DOHH2 (cell line): ENCODE measurements around the gene CYP26B1.

Experiments
- EZH2phosphoT487 ChIP-seq: fragments of 200-600 bp; sonication (generic); IDR thresholded peaks from 2 replicates; pipeline ENCODE4 v1.6.1; 2017; ENCODE audit warnings: borderline replicate concordance, mild to moderate bottlenecking, antibody characterized with exemption, low read length, moderate library complexity, mixed read lengths
- TF ChIP-seq, protein P1 (sequence below): fragments of 200-600 bp; sonication (generic); IDR thresholded peaks from one replicate; pipeline ENCODE4 v1.5.1; 2014; ENCODE audit warnings: antibody characterized with exemption, mild to moderate bottlenecking, low read depth, low read length; ENCODE audit not compliant: poor library complexity, severe bottlenecking

DNA sequence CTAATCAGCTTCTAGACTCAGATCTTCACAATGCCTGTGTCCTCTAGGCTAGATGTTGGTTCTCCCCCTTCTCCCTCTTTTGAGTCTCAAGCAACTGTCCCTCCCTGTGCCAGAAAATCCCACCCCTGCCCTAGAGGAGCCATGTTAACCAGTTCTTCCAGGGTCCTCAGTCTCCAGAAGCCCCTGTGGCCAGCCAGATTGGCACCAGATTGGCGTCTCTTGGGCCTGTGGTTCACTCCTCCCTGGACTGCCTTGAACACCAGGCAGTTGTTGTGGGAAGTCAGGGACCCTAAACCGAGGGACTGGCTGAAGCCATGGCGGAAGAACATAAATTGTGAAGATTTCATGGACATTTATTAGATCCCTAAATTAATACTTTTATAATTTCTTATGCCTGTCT, 36.6 kb downstream of the CYP26B1 start:
- TF ChIP-seq, protein P1, sequence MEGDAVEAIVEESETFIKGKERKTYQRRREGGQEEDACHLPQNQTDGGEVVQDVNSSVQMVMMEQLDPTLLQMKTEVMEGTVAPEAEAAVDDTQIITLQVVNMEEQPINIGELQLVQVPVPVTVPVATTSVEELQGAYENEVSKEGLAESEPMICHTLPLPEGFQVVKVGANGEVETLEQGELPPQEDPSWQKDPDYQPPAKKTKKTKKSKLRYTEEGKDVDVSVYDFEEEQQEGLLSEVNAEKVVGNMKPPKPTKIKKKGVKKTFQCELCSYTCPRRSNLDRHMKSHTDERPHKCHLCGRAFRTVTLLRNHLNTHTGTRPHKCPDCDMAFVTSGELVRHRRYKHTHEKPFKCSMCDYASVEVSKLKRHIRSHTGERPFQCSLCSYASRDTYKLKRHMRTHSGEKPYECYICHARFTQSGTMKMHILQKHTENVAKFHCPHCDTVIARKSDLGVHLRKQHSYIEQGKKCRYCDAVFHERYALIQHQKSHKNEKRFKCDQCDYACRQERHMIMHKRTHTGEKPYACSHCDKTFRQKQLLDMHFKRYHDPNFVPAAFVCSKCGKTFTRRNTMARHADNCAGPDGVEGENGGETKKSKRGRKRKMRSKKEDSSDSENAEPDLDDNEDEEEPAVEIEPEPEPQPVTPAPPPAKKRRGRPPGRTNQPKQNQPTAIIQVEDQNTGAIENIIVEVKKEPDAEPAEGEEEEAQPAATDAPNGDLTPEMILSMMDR, result no peak
- TF ChIP-seq EZH2phosphoT487, result no peak
